ELF-1 (cell line): ENCODE measurements around the gene SYTL1.
A peak's percentile ranks its signal among the peaks of the same experiment; 100 is the strongest.

ENCODE experiments used
- DNase-seq: peaks from one replicate; pipeline ENCODE4 v3.0.0-alpha.2; 2016; ENCODE audit warnings: low read depth, low spot score

The SYTL1 gene

GRCh38 chr1:27363766-27364695 lies 22.2 kb downstream of the SYTL1 start:
- DNase-seq, result peak; percentile 83

- DNase-seq, result no peak
Measured at GRCh38 chr1:27364696-27365371, 23.0 kb downstream of the SYTL1 start.

GRCh38 chr1:27365372-27366112 lies 23.7 kb downstream of the SYTL1 start:
- DNase-seq, result peak; percentile 89

GRCh38 chr1:27366113-27366410 lies 24.2 kb downstream of the SYTL1 start:
- DNase-seq, result peak; percentile 78

- DNase-seq, result peak; percentile 90
Measured at GRCh38 chr1:27366411-27367159, 24.8 kb downstream of the SYTL1 start, which contains the start of gene MAP3K6. Gene MAP3K6 (minus strand): TSS chr1:27366961. CDS start chr1:27366597, 364 bp downstream.

GRCh38 chr1:27367160-27367650 lies 25.4 kb downstream of the SYTL1 start:
- DNase-seq, result no peak

GRCh38 chr1:27368869-27369582 lies 27.2 kb downstream of the SYTL1 start:
- DNase-seq, result no peak

GRCh38 chr1:27372022-27372807 lies 30.4 kb downstream of the SYTL1 start:
- no peak for DNase-seq

- DNase-seq, result peak; percentile 53
Measured at GRCh38 chr1:27372808-27373690, 31.2 kb downstream of the SYTL1 start.

- DNase-seq, result no peak
Measured at GRCh38 chr1:27374362-27375086, 32.7 kb downstream of the SYTL1 start, which contains the start of gene FCN3. Gene FCN3 (minus strand): TSS chr1:27374824. CDS start chr1:27374818, 6 bp downstream.

GRCh38 chr1:27377760-27378495 lies 36.1 kb downstream of the SYTL1 start:
- no peak for DNase-seq

- no peak for DNase-seq
Measured at GRCh38 chr1:27379564-27380122, 37.8 kb downstream of the SYTL1 start.

- DNase-seq, result no peak
Measured at GRCh38 chr1:27380224-27380623, 38.4 kb downstream of the SYTL1 start.

- DNase-seq, result no peak
Measured at GRCh38 chr1:27380766-27381733, 39.2 kb downstream of the SYTL1 start.

- no peak for DNase-seq
Measured at GRCh38 chr1:27381969-27382762, 40.3 kb downstream of the SYTL1 start.
